HG03135 (cell line): ENCODE data around the gene SNX30.

ENCODE experiments used
- ATAC-seq: cut with Tn5 transposase; IDR thresholded peaks from one replicate; pipeline ENCODE4 v1.9.1; 2021; ENCODE audit warnings: mild to moderate bottlenecking, moderate library complexity; ENCODE audit not compliant: unreplicated experiment

SNX30 gene

GRCh38 chr9:112914524-112914923, 164.0 kb downstream of the SNX30 start:
- no peak for ATAC-seq

GRCh38 chr9:112917047-112917986, 166.8 kb downstream of the SNX30 start:
- no peak for ATAC-seq

- no peak for ATAC-seq
Observed at GRCh38 chr9:112917987-112918362, 167.4 kb downstream of the SNX30 start.

GRCh38 chr9:112921549-112921948, 171.0 kb downstream of the SNX30 start:
- ATAC-seq = no peak
